ENCODE data around the gene ACTL7A. TPM values are rescaled to one million over a fixed set of nuclear protein-coding genes. Genes with fewer than 3 reads are reported as not detected.

The ACTL7A gene
- total and polyA plus RNA-seq, 2 experiments from 2014 or later: not detected

- Mint-ChIP-seq H3K4me3 (no peak overlapping the region), H3K27me3 (ENCODE audit: insufficient read depth, low read depth, poor library complexity) (no peaks in the 10 kb centered on the region), H3K27ac (no peak overlapping the region), H3K4me1 (no peaks in the 10 kb centered on the region), H3K9me3 (no peaks in the 10 kb centered on the region), H3K36me3 (ENCODE audit: low read depth) (peaks cover 46% of the 10 kb centered on the region)
- Histone ChIP-seq H3F3A (replicated peaks; ENCODE audit: low read depth) (no peaks in the 10 kb centered on the region), H2AFZ (no peak overlapping the region), H3K79me2 (replicated peaks; ENCODE audit: insufficient read depth) (no peaks in the 10 kb centered on the region), H3K4me3 (no peak overlapping the region), H3K27ac (ENCODE audit: low read depth) (no peak overlapping the region), H3K9me2 (ENCODE audit: insufficient read depth) (no peaks in the 10 kb centered on the region), H3K4me2 (no peak overlapping the region), H3K4me1 (ENCODE audit: insufficient read depth) (no peaks in the 10 kb centered on the region), H4K20me1 (replicated peaks; ENCODE audit: insufficient read depth) (no peaks in the 10 kb centered on the region), H3K27me3 (ENCODE audit: insufficient read depth) (no peaks in the 10 kb centered on the region), H3K36me3 (ENCODE audit: insufficient read depth) (peaks cover 16% of the 10 kb centered on the region)
- TF ChIP-seq ZNF114 (CRISPR knock-in tag; IDR thresholded peaks at IDR 0.05) (no peak), ZNF462 (CRISPR knock-in tag; IDR thresholded peaks at IDR 0.05) (no peak), CREB1 (CRISPR knock-in tag; IDR thresholded peaks at IDR 0.05; ENCODE audit: low read depth) (no peak), STAT1 (IDR thresholded peaks at IDR 0.05; ENCODE audit: unreplicated experiment) (no peak), EZH2phosphoT487 (IDR thresholded peaks at IDR 0.05; ENCODE audit: unreplicated experiment) (no peak), JUNB (IDR thresholded peaks at IDR 0.05; ENCODE audit: unreplicated experiment) (no peak), EZH2 (IDR thresholded peaks at IDR 0.05; ENCODE audit: low read depth, unreplicated experiment) (no peak), ZNF331 (CRISPR knock-in tag; IDR thresholded peaks at IDR 0.05; ENCODE audit: low read depth) (no peak), ETS1 (IDR thresholded peaks at IDR 0.05) (no peak), POLR2AphosphoS5 (IDR thresholded peaks at IDR 0.05; ENCODE audit: low read depth) (no peak), CTCF (conservative IDR thresholded peaks at IDR 0.05; ENCODE audit: low read depth in 2 of 2) (no peak), REST (IDR thresholded peaks at IDR 0.05; ENCODE audit: unreplicated experiment) (no peak), NANOG (IDR thresholded peaks at IDR 0.05; ENCODE audit: borderline replicate concordance) (no peak)
- DNase-seq (ENCODE audit: low spot score) (no peak), ATAC-seq (no peak)
Observed at GRCh38 chr9:108880738-108881316, 18.8 kb downstream of the ACTL7A start.
